MM.1S (cell line): ENCODE results near the gene C2CD4C.

ENCODE experiments used
- DNase-seq: peaks from one replicate; pipeline ENCODE4 v3.0.0-alpha.2; 2015
- H2AFZ ChIP-seq: fragments of 300-600 bp; sonication (generic); 2 replicates; pipeline ENCODE4 v1.6.0; 2016; ENCODE audit warnings: antibody characterized with exemption, low read length
- H3F3A ChIP-seq: fragments of 300-600 bp; sonication (generic); 2 replicates; pipeline ENCODE4 v1.6.1; 2016; ENCODE audit warnings: mild to moderate bottlenecking, antibody characterized with exemption, low read length, moderate library complexity, mixed read lengths; ENCODE audit not compliant: insufficient read depth
- H3K27ac ChIP-seq: fragments of 300-600 bp; sonication (generic); 2 replicates; pipeline ENCODE4 v1.5.1; 2016; ENCODE audit warnings: mild to moderate bottlenecking, low read length
- H3K27me3 ChIP-seq: fragments of 300-600 bp; sonication (generic); replicated peaks from 2 replicates; pipeline ENCODE4 v1.6.0; 2016; ENCODE audit warnings: low read length; ENCODE audit not compliant: insufficient read depth
- H3K36me3 ChIP-seq: fragments of 300-600 bp; sonication (generic); replicated peaks from 2 replicates; pipeline ENCODE4 v1.6.1; 2016; ENCODE audit warnings: mild to moderate bottlenecking, low read length, mixed read lengths; ENCODE audit not compliant: insufficient read depth
- H3K4me1 ChIP-seq: fragments of 300-600 bp; sonication (generic); 2 replicates; pipeline ENCODE4 v1.6.1; 2016; ENCODE audit warnings: low read length, mixed read lengths
- H3K4me2 ChIP-seq: fragments of 300-600 bp; sonication (generic); 2 replicates; pipeline ENCODE4 v1.6.0; 2016; ENCODE audit warnings: low read depth, low read length
- H3K4me3 ChIP-seq: fragments of 300-600 bp; sonication (generic); 2 replicates; pipeline ENCODE4 v1.5.1; 2016; ENCODE audit warnings: low read length, mixed read lengths
- H3K79me2 ChIP-seq: fragments of 300-600 bp; sonication (generic); 2 replicates; pipeline ENCODE4 v1.6.1; 2016; ENCODE audit warnings: mixed run types, low read length, mixed read lengths
- H3K9ac ChIP-seq: fragments of 300-600 bp; sonication (generic); 2 replicates; pipeline ENCODE4 v1.6.1; 2016; ENCODE audit warnings: low read length, mixed read lengths
- H3K9me2 ChIP-seq: fragments of 300-600 bp; sonication (generic); replicated peaks from 2 replicates; pipeline ENCODE4 v1.6.1; 2016; ENCODE audit warnings: mild to moderate bottlenecking, low read length, mixed read lengths; ENCODE audit not compliant: insufficient read depth
- H3K9me3 ChIP-seq: fragments of 300-600 bp; sonication (generic); replicated peaks from 2 replicates; pipeline ENCODE4 v1.6.1; 2016; ENCODE audit warnings: mild to moderate bottlenecking, low read length, mixed read lengths; ENCODE audit not compliant: insufficient read depth
- H4K20me1 ChIP-seq: fragments of 300-600 bp; sonication (generic); 2 replicates; pipeline ENCODE4 v1.6.1; 2016; ENCODE audit warnings: mild to moderate bottlenecking, low read length, moderate library complexity, mixed read lengths; ENCODE audit not compliant: insufficient read depth
- CTCF ChIP-seq: fragments of 300-600 bp; sonication (generic); IDR thresholded peaks from 2 replicates; pipeline ENCODE4 v1.5.1; 2016; ENCODE audit warnings: antibody characterized with exemption, low read length, mixed read lengths
- EZH2 ChIP-seq: fragments of 300-600 bp; sonication (generic); optimal IDR thresholded peaks from 2 replicates; pipeline ENCODE3; 2017; ENCODE audit warnings: low read depth, mild to moderate bottlenecking, antibody characterized with exemption, low read length, mixed read lengths
- EZH2phosphoT487 ChIP-seq: fragments of 300-600 bp; sonication (generic); IDR thresholded peaks from 2 replicates; pipeline ENCODE4 v1.6.1; 2018; ENCODE audit warnings: antibody characterized with exemption, low read length

Gene C2CD4C

GRCh38 chr19:367561-367960 lies 41.4 kb downstream of the C2CD4C start:
- TF ChIP-seq EZH2 (no peak), CTCF (no peak), EZH2phosphoT487 (no peak)
- no peaks in the 10 kb centered on the region for H3K4me1 ChIP-seq
- H3K4me2 ChIP-seq: no peak overlapping the region
- peaks cover 96% of the 10 kb centered on the region for H3K27me3 ChIP-seq
- no peak overlapping the region for H3K27ac ChIP-seq
- H3K9me3 ChIP-seq: no peaks in the 10 kb centered on the region
- no peak overlapping the region for H3K4me3 ChIP-seq
- no peaks in the 10 kb centered on the region for H3K9me2 ChIP-seq
- no peak for DNase-seq
- no peaks in the 10 kb centered on the region for H3K36me3 ChIP-seq
- H3F3A ChIP-seq: no peaks in the 10 kb centered on the region
- no peaks in the 10 kb centered on the region for H3K79me2 ChIP-seq
- no peaks in the 10 kb centered on the region for H4K20me1 ChIP-seq
- no peak overlapping the region for H2AFZ ChIP-seq
- H3K9ac ChIP-seq: no peak overlapping the region

- Histone ChIP-seq H3K4me2 (no peak overlapping the region), H3F3A (no peaks in the 10 kb centered on the region), H3K27me3 (peaks cover 96% of the 10 kb centered on the region), H3K4me3 (no peak overlapping the region), H4K20me1 (no peaks in the 10 kb centered on the region), H3K27ac (no peak overlapping the region), H3K4me1 (no peaks in the 10 kb centered on the region), H3K9me2 (no peaks in the 10 kb centered on the region), H3K9ac (no peak overlapping the region), H2AFZ (no peak overlapping the region), H3K36me3 (no peaks in the 10 kb centered on the region), H3K79me2 (no peaks in the 10 kb centered on the region), H3K9me3 (no peaks in the 10 kb centered on the region)
- TF ChIP-seq CTCF (no peak), EZH2phosphoT487 (no peak), EZH2 (no peak)
- DNase-seq: no peak
These were observed 42.0 kb downstream of the C2CD4C start for GRCh38 chr19:366951-367350.

GRCh38 chr19:366205-366783 lies 42.7 kb downstream of the C2CD4C start:
- H3K4me3 ChIP-seq: no peak overlapping the region
- H3K27ac ChIP-seq: no peak overlapping the region
- H3K4me1 ChIP-seq: no peaks in the 10 kb centered on the region
- no peak overlapping the region for H2AFZ ChIP-seq
- no peaks in the 10 kb centered on the region for H4K20me1 ChIP-seq
- no peaks in the 10 kb centered on the region for H3K79me2 ChIP-seq
- no peaks in the 10 kb centered on the region for H3K9me2 ChIP-seq
- H3K9ac ChIP-seq: no peak overlapping the region
- no peak for DNase-seq
- no peak overlapping the region for H3K4me2 ChIP-seq
- no peaks in the 10 kb centered on the region for H3K36me3 ChIP-seq
- no peaks in the 10 kb centered on the region for H3F3A ChIP-seq
- H3K27me3 ChIP-seq: peaks cover 90% of the 10 kb centered on the region
- no peaks in the 10 kb centered on the region for H3K9me3 ChIP-seq
- TF ChIP-seq CTCF (no peak), EZH2 (no peak), EZH2phosphoT487 (no peak)
